Heart left ventricle (tissue), 13 donors: ENCODE results near the gene IL1RAP.

Experiments
- POLR2A ChIP-seq, 2 donors: fragments of 450-650 bp; IDR thresholded peaks; one replicate each; pipeline ENCODE4 v1.6.1; 2017; ENCODE audit warnings: antibody characterized with exemption in 2 of 2, mild to moderate bottlenecking in 2 of 2, moderate library complexity in 2 of 2
- TF ChIP-seq, protein P1 (sequence below), 12 donors: fragments of 200-600 bp; sonication (generic) in 4 of 12; IDR thresholded peaks; one replicate each; pipeline versions ENCODE4 v1.5.0 to v1.8.0; 2018 to 2022; ENCODE audit warnings: antibody characterized with exemption in 12 of 12, mild to moderate bottlenecking in 5 of 12
- donor health status: ischemic (EF 13 %, LVEDD 7.1; RV severe dilation, severe dysfunction).
- donor health status: DM: no; HTN: yes; CAD: no.
- donor health status: DM: no; HTN: no; CAD: no.
- donor health status: ischemic (EF 25% LVEDD 6.9; RV normal size, moderate dysfunction).
- donor health status: ischemic (EF 25% LVEDD 5.7; RV mildly dilated, moderate dysfunction).
- donor health status: ischemic (EF 35%, LVEDD 5.7; RV mildly dilated, moderate dysfunction).
- donor health status: nonischemic (EF 11% LVEDD 7.7; RV severe dilation, severe dysfunction).
- donor health status: DM: yes; HTN: yes; CAD: no.
- donor health status: PGD.
- donor health status: ischemic (EF 29% LVEDD 5.4; RV normal size, mild dysfunction).
- donor health status: nonischemic (EF 23%, LVEDD 6.1; RV moderate dilation, normal function).

DNA sequence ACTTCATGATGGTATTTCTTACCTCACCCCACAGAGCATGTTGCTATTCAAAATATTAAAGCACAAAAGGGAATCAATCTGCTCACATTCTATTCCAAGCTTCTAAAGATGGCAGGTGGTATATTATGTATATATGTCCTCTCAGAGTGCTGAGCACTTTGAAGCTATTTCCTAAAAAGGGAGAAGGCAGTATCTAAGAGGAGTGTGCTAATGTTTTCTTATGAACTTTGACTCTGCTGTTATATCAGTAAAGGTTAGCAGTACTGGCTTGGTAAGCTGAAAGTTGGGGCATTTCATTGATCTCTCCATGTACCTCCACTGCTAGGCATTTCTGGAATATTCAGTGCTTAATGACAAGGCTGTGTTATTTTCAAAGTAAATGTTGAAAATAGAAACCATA is 43.4 kb downstream of the IL1RAP start:
- TF ChIP-seq, protein P1, sequence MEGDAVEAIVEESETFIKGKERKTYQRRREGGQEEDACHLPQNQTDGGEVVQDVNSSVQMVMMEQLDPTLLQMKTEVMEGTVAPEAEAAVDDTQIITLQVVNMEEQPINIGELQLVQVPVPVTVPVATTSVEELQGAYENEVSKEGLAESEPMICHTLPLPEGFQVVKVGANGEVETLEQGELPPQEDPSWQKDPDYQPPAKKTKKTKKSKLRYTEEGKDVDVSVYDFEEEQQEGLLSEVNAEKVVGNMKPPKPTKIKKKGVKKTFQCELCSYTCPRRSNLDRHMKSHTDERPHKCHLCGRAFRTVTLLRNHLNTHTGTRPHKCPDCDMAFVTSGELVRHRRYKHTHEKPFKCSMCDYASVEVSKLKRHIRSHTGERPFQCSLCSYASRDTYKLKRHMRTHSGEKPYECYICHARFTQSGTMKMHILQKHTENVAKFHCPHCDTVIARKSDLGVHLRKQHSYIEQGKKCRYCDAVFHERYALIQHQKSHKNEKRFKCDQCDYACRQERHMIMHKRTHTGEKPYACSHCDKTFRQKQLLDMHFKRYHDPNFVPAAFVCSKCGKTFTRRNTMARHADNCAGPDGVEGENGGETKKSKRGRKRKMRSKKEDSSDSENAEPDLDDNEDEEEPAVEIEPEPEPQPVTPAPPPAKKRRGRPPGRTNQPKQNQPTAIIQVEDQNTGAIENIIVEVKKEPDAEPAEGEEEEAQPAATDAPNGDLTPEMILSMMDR (IDR thresholded peaks at IDR 0.05), result no peak
- no peak for TF ChIP-seq POLR2A (IDR thresholded peaks at IDR 0.05)
